Left cardiac atrium (tissue), 4 donors: ENCODE data around the gene CELF2. TPM values are rescaled to one million over a fixed set of nuclear protein-coding genes. Genes with fewer than 3 reads are reported as not detected.

Experiments used
- ATAC-seq, 2 donors: fragments of 200-7000 bp; cut with Tn5 transposase; one replicate each; pipeline ENCODE4 v1.9.1; 2020; ENCODE audit warnings: mild to moderate bottlenecking in 2 of 2, moderate library complexity in 2 of 2
- DNase-seq: peaks from one replicate; pipeline ENCODE4 v3.0.0-alpha.2; 2020
- intact Hi-C, 2 donors: fragments of 100-400 bp; cut with DNase I; formaldehyde crosslinking; loops; one replicate each; pipeline versions ENCODE4 v1.14.1 to v1.15.1; 2022 to 2023
- total RNA-seq, 2 donors: library from RNA; stranded (reverse); fragmentation: NEBNext Ultra II Directional; extraction: Animal tissue kit (Norgen Biotek cat#: 25700); gene quantifications; one replicate each; pipeline ENCODE4 v1.2.1, GENCODE V29; 2021
- donor health status: DM: no; HTN: yes; CAD: no.
- donor health status: DM: no; HTN: yes; CAD: no; lungs with severe emphysema.
- donor health status: DM: yes; HTN: yes; CAD: no.
- donor health status: Dilated cardiomyopathy.

Gene CELF2
- total RNA-seq, 2 donors from 2014 or later = 68.4 to 72.5 TPM

DNA sequence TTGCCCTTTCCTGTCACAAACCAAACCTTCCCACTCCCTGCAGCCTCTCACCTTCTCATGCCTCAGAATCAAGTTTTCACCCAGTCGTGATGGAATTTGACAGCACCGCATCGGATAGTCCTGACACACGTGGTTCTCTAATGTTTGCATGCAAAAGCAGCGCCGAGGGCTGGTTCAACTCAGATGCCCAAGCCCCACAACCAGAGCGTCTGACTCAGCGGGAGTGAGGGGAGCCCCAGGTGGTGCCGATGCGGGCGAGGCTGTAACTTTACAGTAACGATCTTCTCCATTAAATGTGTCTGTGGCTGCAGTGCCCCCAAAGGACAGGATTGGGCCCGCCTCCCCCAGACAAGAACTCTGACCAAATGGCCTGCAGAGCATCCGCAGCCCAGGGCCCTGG, 284.5 kb downstream of the CELF2 start:
- DNase-seq = no peak
- ATAC-seq = no peak
- intact Hi-C loops = no loop called here

DNA sequence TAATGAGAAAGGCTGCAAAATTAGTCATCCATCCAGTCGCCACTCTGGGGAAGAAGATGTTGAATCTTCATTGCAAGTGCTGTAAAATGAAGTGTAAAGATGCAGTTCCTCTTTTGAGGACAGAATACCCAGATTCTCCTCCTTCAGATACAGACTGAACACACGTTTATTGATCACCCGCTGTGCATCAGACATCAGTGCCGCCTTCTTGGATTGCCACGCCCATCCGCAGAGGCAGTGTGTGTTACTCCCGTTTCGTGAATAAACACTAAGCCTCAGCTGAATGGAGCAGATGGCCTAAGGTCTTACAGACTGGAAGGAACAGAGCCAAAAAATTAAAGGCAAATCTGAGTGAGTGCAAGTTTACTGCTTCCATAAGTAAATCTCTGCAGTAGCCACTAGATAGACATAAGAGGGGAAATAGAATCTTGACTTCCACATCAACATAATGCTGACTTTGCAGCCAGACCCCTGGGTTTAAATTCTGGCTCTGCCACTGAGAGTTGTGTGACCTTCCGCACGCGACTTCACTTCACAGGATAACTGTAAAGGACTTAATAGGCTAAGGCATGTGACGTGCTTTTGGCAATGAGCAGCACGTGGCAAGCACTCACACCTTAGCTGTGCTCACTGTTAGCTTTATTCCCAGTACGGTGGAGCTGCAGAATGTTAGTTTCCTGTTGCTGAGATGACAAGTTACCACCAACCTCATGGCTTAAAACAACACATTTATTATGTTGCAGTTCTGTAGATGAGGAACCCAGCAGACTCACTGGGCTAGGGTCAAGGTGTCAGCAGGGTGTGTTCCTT, 285.9 kb downstream of the CELF2 start:
- ATAC-seq = no peak
- intact Hi-C loops = no loop called here
- no peak for DNase-seq

DNA sequence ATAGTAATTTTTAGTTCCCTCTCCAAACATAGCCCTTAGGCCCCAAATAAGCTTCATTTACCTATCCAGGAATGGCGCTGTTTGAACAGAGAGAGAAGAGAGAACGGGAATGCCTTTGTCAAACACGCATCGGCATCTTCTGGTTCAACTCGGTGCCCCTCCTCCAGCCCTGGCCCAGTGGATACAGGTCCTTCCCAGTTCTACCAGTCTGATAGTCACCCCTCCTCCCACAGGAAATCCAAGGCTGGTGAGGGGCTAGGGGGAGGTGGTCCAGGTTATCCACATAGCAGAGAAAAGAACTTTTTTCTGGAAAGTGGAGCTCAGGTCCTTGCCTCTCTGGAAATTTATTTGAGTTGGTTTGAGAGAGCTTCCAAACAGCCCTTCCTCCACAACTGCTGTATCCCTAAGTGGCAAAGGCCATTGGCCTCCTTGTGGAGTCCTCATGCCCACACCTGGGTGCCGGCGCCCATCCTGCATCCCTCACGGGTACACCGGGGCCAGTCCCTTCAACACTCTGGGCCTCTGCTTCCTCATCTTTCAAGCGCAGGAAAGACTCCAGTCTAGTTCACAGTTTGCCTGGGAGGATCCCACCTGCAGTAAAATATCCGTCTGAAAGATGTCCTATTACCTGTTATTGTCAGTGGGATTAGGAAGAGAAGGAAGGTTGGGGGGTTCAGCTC, 287.4 kb downstream of the CELF2 start:
- ATAC-seq = no peak
- intact Hi-C loops = no loop called here

DNA sequence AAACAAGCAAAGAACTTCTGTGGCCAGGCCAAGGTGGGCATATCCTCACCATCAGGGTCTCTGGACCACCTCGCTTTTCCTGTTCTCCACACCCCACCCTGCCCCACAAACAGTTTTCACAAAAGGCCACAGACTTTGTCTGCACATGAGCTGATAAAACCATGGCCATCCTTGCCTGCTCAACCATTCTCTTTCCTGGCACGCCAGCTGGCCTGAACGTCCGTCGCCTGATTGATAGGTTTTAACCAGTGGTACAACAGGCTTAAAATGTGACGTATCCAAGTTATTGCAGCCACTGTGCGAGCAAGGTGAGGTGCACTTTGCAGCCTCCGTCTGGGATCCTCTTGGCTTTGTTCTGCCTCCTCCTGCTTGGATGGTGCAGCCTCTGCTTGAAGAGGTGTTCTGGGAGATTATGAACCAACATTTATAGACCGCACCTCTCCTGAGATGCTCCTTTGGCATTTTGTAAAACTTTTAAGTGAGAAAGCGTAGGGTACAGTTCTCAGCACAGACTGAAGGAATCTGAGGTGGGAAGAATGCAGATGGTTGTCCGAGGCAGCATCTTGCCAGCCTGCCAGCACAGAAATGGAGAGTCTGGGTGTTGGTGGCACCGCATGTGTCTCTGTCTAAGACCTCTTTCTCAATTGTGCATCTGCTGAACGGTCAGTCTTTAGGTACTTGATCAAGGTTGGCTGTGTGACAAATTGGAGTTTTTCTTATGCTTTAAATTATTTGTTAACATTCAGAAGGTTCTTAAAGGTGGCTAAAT, 288.3 kb downstream of the CELF2 start:
- no peak for DNase-seq
- intact Hi-C loops = no loop called here
- ATAC-seq = no peak

More for the DNA sequence above, 287.4 kb downstream of the CELF2 start:
- no peak for DNase-seq

DNA sequence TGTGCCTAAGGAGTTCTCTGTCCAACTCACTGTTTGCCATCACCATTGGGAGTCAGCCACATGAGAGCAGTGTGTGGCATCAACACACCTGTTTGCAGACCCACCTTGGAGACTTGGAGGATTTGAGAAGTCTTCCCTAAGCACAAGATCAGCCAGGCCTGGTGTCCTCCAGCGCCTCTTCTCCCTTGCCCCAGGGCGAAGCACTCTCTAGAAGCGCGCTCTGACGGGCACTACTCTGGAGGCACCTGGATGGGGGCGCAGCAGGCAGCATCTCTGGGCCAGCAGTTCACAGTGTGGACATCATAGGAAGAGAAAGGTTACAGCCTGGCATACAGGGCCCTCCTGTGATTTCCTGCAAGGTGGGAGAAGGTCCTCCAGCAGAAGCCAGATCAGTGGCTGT, 289.3 kb downstream of the CELF2 start:
- ATAC-seq (no peak), DNase-seq (no peak)
- intact Hi-C loops = no loop called here

DNA sequence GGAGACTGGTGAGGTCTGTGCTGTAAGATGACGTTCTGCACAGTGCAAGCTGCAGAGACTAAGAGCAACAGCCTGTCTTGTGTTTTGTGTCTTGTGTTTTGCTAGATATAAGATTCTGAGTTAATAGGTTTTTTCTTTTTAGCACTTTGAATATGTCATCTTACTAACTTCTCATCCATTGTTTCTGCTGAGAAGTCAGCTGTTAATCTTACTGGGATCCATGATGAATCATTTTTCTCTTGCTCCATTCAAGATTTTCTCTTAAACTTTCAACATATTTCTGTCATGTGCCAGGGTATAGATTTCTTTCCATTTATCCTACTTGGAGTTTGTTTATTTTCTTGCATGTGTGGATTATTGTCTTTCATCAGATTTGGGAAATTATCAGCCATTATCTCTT, 290.3 kb downstream of the CELF2 start:
- ATAC-seq (no peak), DNase-seq (no peak)
- intact Hi-C loops = no loop called here

DNA sequence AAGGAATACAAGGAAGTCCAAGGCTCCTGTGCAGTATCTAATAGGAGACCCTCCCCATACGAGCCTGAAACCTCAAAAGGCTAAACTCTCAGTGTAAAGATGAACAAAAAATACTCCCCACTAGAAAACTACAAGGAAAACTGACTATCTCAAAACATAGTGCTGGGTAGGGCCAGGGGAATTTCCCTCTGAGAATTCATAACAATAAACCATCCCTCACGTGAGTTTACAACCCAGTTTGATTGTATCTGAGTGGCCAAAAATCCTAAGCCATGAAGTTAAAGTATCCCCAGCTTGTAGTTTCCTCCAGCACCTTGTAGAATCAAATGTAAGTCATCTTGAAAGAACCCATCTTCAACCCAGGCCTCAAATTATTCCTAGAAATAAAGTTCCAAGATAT, 293.4 kb downstream of the CELF2 start:
- DNase-seq (no peak), ATAC-seq (no peak)
- intact Hi-C loops = no loop called here

DNA sequence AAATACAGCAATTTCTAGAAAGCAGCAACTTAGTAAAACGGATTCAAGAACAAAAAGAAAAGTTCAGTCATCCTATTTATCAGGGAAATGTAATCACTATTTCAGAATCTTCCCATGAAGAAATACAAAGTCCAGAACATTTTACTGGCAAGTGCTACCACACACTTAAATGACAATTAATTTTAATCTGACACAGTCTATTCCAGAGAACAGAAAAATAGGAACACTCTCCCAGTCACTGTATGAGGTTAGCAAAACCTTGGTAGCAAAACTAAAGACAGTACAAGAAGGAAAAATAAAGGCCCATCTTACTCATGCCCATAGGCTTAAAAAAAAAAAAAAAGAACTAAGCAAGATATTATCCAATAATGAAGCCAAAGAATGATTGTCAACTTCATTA, 295.8 kb downstream of the CELF2 start:
- ATAC-seq = no peak
- intact Hi-C loops = no loop called here
- DNase-seq = no peak

DNA sequence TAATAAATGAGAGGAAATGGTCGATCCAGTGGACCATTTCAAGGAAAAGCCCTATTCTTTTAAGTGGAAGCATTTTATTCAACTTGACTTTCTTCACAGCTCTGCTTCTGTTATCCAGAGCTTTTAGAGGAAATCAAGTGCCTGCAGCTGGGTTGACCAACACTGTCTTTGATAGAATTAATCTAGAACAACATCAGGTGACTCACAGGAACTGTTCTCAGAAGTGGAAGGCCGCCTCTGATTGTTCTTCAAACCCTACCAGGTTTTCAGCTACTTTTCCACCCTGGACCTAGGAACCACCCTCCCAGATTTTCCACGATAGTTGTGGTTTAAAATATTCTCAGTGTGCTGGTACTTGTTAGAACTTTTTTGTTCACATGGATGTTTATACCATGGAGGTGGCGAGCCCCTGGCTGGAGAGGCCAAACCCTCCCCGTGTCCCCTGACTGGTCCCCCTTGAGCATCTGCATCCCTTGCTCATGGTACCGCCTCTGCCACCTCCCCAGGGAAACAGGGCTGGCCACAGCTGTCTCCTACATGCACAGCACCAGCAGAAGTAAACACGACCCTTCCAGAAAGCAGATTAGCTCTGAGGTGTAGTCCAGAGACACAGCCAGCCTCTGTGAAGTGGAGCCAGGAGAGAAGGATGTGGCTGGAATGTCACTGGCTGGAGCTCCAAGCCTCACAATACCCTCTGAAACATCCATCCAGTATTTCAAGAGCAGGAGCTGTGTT, 300.4 kb downstream of the CELF2 start:
- intact Hi-C loops = no loop called here
- DNase-seq (no peak), ATAC-seq (peak in 1 of 2 donors; percentile 9)

DNA sequence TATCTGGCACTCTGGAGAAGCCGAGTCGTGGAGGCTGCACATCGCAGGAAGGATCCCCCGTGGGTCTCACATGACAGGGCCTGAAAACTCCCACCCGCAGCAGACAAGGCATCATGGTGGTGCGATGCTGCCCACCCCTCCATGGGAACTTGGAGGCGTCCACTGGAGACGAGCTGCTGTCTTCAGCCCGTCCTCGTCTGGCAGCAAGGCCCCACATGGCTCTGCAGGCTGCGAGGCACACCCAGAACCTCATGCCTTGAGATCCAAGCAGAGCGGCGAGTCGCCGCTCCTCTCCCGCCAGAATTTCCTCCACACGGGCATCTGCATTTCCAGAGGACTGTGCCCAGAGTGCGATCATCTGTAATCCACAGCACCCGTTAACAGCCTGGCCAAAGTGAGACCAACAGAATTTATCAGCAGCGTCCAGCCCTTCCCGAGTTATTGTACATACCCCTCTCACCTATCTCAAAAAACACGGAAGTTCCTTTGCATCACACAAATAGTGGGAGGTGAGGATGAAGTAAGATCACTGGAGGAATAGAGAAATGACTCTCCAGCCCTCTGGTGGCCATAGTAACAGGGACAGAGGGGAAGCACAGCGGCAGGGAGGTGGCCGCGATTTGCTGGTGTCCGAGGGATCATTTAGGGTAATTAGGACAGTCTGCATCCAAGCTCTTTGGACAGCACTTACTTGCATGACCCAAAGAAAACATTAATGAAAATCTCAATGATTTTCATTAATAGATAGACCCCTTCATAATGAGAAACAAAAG, 301.3 kb downstream of the CELF2 start:
- no peak for DNase-seq
- intact Hi-C loops = no loop called here
- ATAC-seq = no peak

DNA sequence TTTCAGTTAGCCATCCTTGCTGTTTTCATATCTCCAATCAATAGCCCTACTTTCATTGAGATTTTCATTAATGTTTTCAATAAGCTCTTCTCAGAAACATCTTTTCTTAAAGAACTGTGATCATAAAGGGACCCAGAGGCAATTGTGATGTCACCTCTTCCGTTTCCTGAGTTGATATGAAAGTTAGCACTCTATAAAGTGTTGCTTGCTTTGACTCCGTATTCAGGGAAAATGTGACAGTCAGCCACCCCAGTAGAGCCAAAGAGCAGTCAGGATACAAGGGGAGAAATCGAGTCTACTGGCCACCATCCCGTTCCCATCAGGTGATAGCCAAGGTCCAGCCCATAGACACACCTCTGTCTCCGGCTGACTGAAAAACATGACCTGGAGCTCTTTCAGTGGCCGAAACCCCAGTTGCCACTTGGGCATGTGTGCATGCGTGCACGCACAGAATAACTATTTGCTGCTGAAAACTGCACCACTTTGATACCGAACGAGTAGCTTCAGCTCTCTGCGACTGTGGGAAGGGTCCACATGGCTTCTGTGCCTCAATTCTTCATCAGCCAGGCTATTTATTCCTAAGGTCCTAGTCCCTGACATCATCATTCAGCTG, 302.4 kb downstream of the CELF2 start:
- intact Hi-C loops = no loop called here
- no peak for ATAC-seq
- no peak for DNase-seq

DNA sequence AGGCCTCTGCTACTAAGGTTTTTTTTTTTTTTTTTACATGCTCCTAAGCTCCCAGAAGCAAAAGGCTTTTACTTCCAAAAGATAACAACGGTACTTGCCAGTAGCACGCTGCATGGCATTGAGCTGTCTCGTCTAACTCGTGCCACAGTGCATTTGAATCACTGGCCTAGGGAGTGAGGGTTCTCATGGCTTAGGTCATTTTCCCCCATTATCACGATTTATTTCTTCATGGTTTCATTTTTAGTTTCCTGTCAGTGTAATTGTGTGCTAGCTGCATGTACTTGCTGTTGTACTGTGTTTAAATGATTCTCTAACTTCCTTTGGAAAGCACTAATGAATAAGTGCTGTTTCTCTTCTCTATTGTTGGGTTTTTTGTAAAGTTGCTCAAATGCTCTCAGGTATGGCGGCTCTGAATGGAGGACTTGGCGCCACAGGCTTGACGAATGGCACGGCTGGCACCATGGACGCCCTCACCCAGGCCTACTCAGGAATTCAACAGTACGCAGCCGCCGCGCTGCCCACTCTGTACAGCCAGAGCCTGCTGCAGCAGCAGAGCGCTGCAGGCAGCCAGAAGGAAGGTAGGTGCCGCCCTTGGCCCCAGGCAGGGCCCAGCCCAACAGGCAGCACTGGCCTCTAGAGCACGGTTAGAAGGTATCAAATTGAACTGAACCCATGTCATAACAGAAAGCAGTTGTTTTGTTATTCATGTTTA, 303.3 kb downstream of the CELF2 start:
- ATAC-seq = no peak
- DNase-seq = no peak
- intact Hi-C loops = no loop called here

DNA sequence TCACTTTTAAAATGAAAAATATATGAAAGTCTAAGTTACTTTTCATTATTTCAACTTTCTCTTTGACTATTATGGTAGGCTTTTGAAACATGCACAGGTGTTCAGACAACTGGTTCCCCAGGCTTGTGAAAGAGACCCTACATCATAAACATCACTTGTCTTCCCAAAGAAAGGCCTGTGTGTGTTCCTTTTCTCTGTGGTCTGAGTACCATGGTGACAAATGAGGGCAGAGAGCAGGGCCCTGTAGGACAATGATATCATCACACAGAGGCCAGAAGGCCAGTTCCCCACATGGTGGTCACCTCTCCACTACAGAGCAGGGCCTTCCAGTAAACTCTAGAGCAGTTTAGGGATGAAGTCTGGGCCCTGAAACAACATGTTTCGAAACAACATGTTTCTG, 305.0 kb downstream of the CELF2 start:
- intact Hi-C loops = no loop called here
- ATAC-seq (no peak), DNase-seq (no peak)

DNA sequence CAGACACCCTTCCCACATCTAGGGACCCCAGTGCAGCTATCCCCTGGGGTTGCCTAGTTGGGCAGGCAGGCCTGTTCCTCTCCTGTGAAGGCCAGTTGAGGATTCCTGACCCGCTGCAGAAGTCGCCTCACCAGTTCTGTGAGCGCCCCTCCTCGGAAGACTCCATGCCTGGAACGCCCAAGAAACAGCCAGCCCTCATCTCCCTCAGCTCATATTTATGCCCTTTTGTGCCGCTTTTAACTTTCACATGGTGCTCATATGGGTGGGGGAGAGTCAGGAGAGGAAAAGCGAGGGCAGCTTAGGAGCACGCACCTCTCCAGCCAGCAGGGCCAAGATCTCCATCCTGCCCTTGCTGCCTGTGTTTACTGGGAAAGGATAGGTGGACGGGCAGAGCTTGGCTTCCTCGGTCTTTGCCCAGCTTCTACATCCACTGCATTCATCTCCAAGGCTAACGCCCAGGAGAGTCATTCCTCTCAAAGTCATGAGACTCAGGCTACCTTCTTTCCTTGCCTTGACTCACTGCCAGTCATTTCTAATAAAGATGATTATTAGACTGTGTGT, 307.2 kb downstream of the CELF2 start:
- no peak for DNase-seq
- ATAC-seq = no peak
- intact Hi-C loops = no loop called here

DNA sequence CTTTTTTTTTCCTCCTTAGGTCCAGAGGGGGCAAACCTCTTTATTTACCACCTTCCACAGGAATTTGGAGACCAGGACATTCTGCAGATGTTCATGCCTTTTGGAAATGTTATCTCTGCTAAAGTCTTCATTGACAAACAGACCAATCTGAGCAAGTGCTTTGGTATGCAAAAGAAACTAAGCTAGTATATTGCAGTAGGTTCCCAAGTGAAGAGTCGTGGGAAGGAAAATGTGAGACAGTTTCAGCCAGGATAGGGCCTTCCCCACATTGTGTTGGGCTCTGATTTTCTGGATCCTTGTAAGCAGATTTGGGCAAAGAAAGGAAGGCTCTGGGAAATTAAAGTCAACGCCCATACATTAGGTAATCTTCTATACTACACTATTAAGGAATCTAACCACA, 308.1 kb downstream of the CELF2 start:
- DNase-seq (no peak), ATAC-seq (no peak)
- intact Hi-C loops = no loop called here

DNA sequence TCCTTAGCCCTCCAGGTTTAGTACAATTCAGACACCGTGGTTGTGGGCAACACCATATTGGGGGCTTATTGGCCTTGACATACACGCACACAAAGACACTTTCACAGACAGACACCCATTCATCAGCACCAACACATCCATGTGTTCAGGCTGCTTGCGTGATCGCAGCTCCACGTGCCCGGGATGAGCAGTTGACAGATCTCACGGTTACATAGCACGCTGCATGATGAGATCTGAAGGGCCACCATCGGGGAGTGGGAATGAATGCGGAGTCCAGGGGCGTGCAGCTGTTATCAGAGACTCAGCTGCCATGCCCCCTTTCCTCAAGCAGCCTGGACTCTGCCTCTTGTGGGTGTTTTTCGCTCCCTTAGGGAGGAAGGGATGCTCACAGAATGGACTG, 308.6 kb downstream of the CELF2 start:
- DNase-seq (no peak), ATAC-seq (no peak)
- intact Hi-C loops = no loop called here

DNA sequence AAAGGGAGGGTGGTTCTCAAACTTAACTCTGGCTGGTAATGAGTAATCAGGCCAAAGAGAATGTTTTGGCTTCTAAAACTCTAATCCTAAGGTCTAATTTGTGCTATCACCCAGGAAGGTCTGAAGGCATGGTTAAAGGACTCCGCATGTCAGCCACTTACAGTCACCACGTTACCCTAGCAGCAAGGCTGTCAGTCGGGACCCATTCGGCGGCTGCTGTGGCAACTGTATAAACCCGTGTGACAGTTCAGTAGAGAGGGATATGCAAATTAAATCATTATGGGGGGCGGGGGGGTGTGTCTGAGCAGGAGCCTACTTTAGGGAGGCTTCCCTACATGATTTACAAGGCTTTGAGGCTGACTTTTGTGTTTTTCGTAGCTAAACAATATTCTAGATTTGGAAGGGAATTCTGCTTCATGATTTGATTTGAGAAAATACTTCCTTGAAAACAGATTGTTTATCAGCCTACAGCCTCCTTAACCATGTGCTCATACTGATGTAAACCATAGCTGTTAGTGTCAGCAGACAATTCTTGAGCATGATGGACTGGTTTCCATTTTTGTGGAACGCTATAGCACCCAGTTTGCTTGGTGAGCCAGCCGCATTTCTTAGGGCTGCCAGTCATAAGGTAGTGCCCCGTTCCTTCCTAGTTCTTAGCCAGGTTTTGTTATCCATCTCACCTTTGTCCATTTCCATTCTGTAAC, 309.4 kb downstream of the CELF2 start:
- no peak for ATAC-seq
- intact Hi-C loops = no loop called here
- no peak for DNase-seq
